ENCODE data around the gene RBM5. TPM values are rescaled to one million over a fixed set of nuclear protein-coding genes. Genes with fewer than 3 reads are reported as not detected.

The RBM5 gene
- total RNA-seq, 1 experiment from 2014 or later = 92.1 TPM

DNA sequence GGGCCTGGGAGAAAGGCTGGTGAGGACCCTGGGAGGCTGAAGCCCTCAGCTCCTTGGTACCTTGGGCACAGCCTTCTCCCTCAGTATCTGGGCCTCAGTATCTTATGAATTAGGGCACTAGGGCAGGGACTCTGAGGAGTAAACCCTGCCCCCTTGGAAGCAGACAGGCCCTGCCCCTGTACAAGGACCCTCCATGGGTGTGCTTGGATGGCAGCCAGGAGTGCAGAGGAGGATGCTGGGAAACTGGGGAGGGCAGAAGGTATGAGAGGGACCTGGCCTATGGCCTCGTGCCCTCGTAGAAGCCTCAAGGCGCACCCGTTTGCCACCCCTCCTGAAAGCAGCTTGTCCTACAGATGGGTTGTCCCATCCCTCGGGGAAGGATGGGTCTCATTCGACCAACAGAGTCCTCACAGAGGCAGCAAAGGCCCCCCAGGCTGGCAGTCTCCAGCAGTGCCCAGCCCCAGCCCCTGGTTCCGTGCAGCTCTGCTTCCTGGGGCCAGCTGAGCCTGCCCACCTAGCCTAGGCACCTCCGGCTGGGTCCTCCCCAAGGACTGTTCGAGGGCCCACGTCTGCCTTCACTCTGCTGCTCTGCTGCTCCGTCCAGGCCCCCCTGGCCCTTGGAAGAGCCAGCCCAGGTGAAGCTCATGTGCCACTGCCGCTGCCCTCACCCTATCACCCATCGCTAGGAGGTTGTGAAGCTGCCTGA, 51.2 kb downstream of the RBM5 start:
- ATAC-seq = no peak
- ChIA-PET POLR2A (interaction anchor here (0.5 to 1.4 kb wide), 2 partner anchors 24 to 85 kb away, joined by 3 to 4 read pairs; no protein-coding TSS in a partner anchor), CTCF (interaction anchor here (0.7 to 7.2 kb wide), 10 partner anchors 9 to 55 kb away, joined by 3 to 32 read pairs (median 4); no protein-coding TSS in a partner anchor)
- no peak for DNase-seq (ENCODE audit: low spot score)
- peaks cover 3% of the 10 kb centered on the region; the same call in 1 of the 2 replicates for H3K27me3 Mint-ChIP-seq (ENCODE audit: low read depth)
- peak overlapping the region; percentile 16; the same call in 1 of the 2 replicates for H3K4me3 Mint-ChIP-seq
- no peaks in the 10 kb centered on the region for H3K36me3 Mint-ChIP-seq
- no peaks in the 10 kb centered on the region for H3K9me3 Mint-ChIP-seq
- 0 out of 2 replicates have a peak, but pooled peaks have one; percentile 13 for TF ChIP-seq FOXP1 (CRISPR knock-in tag; IDR thresholded peaks at IDR 0.05; ENCODE audit: borderline replicate concordance)
- TF ChIP-seq, protein P1, sequence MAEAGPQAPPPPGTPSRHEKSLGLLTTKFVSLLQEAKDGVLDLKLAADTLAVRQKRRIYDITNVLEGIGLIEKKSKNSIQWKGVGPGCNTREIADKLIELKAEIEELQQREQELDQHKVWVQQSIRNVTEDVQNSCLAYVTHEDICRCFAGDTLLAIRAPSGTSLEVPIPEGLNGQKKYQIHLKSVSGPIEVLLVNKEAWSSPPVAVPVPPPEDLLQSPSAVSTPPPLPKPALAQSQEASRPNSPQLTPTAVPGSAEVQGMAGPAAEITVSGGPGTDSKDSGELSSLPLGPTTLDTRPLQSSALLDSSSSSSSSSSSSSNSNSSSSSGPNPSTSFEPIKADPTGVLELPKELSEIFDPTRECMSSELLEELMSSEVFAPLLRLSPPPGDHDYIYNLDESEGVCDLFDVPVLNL (CRISPR knock-in tag; IDR thresholded peaks at IDR 0.05; ENCODE audit: borderline replicate concordance, low read depth) = no peak
- TF ChIP-seq, protein P2, sequence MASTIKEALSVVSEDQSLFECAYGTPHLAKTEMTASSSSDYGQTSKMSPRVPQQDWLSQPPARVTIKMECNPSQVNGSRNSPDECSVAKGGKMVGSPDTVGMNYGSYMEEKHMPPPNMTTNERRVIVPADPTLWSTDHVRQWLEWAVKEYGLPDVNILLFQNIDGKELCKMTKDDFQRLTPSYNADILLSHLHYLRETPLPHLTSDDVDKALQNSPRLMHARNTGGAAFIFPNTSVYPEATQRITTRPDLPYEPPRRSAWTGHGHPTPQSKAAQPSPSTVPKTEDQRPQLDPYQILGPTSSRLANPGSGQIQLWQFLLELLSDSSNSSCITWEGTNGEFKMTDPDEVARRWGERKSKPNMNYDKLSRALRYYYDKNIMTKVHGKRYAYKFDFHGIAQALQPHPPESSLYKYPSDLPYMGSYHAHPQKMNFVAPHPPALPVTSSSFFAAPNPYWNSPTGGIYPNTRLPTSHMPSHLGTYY (CRISPR knock-in tag; IDR thresholded peaks at IDR 0.05) = no peak
- TF ChIP-seq ESRRA (CRISPR knock-in tag; IDR thresholded peaks at IDR 0.05; ENCODE audit: borderline replicate concordance) = no peak
- TF ChIP-seq KAT7 (CRISPR knock-in tag; IDR thresholded peaks at IDR 0.05; ENCODE audit: borderline replicate concordance) = no peak
- H3K4me1 Mint-ChIP-seq = peaks cover 49% of the 10 kb centered on the region
- peak overlapping the region; percentile 92 for H3K27ac Mint-ChIP-seq

DNA sequence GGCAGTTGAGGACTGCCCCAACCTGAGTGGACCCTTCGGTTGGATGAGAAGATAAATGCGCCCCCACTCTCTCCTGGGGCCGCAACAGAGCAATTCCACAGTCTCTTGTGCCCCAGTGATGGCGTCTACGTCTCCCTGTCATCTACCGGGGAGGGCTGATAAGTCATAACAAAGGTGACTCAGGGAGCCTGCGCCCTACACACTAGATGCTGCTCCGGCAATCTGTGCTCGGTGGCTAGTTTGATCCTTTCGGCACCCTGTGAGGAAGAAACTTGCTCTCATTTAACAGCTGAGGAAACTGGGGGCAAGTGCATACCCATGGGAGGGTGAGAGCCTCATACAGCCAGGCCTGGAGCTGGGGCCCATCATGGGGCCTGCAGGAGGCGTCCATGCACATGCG, 52.3 kb downstream of the RBM5 start:
- Mint-ChIP-seq H3K27me3 (ENCODE audit: low read depth) (peaks cover 3% of the 10 kb centered on the region; the same call in 1 of the 2 replicates), H3K4me3 (no peak overlapping the region), H3K36me3 (no peaks in the 10 kb centered on the region), H3K4me1 (peaks cover 48% of the 10 kb centered on the region), H3K27ac (no peak overlapping the region), H3K9me3 (no peaks in the 10 kb centered on the region)
- CTCF ChIA-PET = no interaction called here
- ATAC-seq = no peak
- DNase-seq (ENCODE audit: low spot score) = no peak
- POLR2A ChIA-PET = no interaction called here
- TF ChIP-seq OVOL2 (CRISPR knock-in tag; IDR thresholded peaks at IDR 0.05; ENCODE audit: borderline replicate concordance) (no peak), RORB (CRISPR knock-in tag; IDR thresholded peaks at IDR 0.05) (no peak), SMAD3 (CRISPR knock-in tag; IDR thresholded peaks at IDR 0.05; ENCODE audit: borderline replicate concordance) (no peak), CBFB (CRISPR knock-in tag; IDR thresholded peaks at IDR 0.05; ENCODE audit: low read depth) (no peak), ZNF671 (CRISPR knock-in tag; IDR thresholded peaks at IDR 0.05) (no peak), FOXP1 (CRISPR knock-in tag; IDR thresholded peaks at IDR 0.05; ENCODE audit: borderline replicate concordance) (no peak), JUN (CRISPR knock-in tag; IDR thresholded peaks at IDR 0.05) (no peak), NFYB (CRISPR knock-in tag; conservative IDR thresholded peaks at IDR 0.05; ENCODE audit: low read depth) (no peak), ELF4 (CRISPR knock-in tag; IDR thresholded peaks at IDR 0.05; ENCODE audit: low read depth) (no peak), FOXK1 (CRISPR knock-in tag; IDR thresholded peaks at IDR 0.05) (no peak), JAZF1 (CRISPR knock-in tag; IDR thresholded peaks at IDR 0.05) (no peak), EMX1 (CRISPR knock-in tag; IDR thresholded peaks at IDR 0.05) (no peak), ZBTB21 (CRISPR knock-in tag; IDR thresholded peaks at IDR 0.05; ENCODE audit: borderline replicate concordance) (no peak)
- TF ChIP-seq, protein P3, sequence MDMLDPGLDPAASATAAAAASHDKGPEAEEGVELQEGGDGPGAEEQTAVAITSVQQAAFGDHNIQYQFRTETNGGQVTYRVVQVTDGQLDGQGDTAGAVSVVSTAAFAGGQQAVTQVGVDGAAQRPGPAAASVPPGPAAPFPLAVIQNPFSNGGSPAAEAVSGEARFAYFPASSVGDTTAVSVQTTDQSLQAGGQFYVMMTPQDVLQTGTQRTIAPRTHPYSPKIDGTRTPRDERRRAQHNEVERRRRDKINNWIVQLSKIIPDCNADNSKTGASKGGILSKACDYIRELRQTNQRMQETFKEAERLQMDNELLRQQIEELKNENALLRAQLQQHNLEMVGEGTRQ (CRISPR knock-in tag; IDR thresholded peaks at IDR 0.05) = no peak
- TF ChIP-seq, protein P4, sequence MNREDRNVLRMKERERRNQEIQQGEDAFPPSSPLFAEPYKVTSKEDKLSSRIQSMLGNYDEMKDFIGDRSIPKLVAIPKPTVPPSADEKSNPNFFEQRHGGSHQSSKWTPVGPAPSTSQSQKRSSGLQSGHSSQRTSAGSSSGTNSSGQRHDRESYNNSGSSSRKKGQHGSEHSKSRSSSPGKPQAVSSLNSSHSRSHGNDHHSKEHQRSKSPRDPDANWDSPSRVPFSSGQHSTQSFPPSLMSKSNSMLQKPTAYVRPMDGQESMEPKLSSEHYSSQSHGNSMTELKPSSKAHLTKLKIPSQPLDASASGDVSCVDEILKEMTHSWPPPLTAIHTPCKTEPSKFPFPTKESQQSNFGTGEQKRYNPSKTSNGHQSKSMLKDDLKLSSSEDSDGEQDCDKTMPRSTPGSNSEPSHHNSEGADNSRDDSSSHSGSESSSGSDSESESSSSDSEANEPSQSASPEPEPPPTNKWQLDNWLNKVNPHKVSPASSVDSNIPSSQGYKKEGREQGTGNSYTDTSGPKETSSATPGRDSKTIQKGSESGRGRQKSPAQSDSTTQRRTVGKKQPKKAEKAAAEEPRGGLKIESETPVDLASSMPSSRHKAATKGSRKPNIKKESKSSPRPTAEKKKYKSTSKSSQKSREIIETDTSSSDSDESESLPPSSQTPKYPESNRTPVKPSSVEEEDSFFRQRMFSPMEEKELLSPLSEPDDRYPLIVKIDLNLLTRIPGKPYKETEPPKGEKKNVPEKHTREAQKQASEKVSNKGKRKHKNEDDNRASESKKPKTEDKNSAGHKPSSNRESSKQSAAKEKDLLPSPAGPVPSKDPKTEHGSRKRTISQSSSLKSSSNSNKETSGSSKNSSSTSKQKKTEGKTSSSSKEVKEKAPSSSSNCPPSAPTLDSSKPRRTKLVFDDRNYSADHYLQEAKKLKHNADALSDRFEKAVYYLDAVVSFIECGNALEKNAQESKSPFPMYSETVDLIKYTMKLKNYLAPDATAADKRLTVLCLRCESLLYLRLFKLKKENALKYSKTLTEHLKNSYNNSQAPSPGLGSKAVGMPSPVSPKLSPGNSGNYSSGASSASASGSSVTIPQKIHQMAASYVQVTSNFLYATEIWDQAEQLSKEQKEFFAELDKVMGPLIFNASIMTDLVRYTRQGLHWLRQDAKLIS (CRISPR knock-in tag; IDR thresholded peaks at IDR 0.05; ENCODE audit: borderline replicate concordance) = no peak
- TF ChIP-seq, protein P5, sequence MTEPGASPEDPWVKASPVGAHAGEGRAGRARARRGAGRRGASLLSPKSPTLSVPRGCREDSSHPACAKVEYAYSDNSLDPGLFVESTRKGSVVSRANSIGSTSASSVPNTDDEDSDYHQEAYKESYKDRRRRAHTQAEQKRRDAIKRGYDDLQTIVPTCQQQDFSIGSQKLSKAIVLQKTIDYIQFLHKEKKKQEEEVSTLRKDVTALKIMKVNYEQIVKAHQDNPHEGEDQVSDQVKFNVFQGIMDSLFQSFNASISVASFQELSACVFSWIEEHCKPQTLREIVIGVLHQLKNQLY (CRISPR knock-in tag; IDR thresholded peaks at IDR 0.05) = no peak
- TF ChIP-seq, protein P6, sequence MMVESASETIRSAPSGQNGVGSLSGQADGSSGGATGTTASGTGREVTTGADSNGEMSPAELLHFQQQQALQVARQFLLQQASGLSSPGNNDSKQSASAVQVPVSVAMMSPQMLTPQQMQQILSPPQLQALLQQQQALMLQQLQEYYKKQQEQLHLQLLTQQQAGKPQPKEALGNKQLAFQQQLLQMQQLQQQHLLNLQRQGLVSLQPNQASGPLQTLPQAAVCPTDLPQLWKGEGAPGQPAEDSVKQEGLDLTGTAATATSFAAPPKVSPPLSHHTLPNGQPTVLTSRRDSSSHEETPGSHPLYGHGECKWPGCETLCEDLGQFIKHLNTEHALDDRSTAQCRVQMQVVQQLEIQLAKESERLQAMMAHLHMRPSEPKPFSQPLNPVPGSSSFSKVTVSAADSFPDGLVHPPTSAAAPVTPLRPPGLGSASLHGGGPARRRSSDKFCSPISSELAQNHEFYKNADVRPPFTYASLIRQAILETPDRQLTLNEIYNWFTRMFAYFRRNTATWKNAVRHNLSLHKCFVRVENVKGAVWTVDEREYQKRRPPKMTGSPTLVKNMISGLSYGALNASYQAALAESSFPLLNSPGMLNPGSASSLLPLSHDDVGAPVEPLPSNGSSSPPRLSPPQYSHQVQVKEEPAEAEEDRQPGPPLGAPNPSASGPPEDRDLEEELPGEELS (CRISPR knock-in tag; IDR thresholded peaks at IDR 0.05) = no peak

Measured in WTC11 (cell line).